ENCODE measurements around the gene RNF217.
"Not testable (repeated sequence)": the region's sequence is repeated elsewhere in the genome, so short reads cannot be mapped to it uniquely, and the experiment has no call there.

Gene RNF217

GRCh38 chr6:125019918-125020317, 57.7 kb downstream of the RNF217 start:
- peak; percentile 26 for DNase-seq

DNA sequence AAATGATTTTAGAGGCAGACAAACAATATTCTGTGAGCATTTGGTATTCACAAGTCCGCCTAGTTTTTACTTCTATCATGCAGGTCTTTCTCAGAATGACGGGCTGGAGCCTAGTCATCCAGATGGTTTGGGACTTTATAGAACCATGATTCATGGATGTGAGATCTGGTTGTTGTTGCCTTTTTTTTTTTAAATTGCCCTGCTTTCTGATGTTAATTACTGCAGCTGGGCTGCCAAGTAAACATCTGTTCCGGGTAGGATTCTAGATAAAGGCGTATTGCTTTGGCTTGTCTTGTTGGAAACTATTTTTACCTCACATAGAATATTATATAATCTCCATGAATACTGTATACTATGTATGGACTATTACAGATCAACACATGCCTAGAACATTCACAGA, 58.1 kb downstream of the RNF217 start:
- DNase-seq, result peak; percentile 87

- DNase-seq, result no peak
These were observed 60.3 kb downstream of the RNF217 start for GRCh38 chr6:125022391-125022989.

- no peak for DNase-seq
These were observed 63.1 kb downstream of the RNF217 start for GRCh38 chr6:125025164-125025854.

DNA sequence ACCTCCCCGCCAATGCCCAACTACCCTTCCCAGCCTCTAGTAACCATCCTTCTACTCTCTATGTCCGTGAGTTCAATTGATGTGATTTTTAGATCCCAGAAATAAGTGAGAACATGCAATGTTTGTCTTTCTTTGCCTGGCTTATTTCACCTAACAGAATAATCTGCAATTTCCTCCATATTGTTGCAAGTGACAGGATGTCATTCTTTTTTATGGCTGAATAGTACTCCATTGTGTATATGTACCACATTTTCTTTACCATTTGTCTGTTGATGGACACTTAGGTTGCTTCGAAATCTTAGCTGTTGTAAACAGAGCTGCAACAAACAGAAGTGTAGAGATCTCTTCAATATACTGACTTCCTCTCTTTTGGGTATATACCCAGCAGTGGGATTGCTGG, 65.0 kb downstream of the RNF217 start:
- no peak for DNase-seq

- DNase-seq, result no peak
These were observed 68.7 kb downstream of the RNF217 start for GRCh38 chr6:125030969-125031368.

- no peak for DNase-seq
These were observed 69.1 kb downstream of the RNF217 start for GRCh38 chr6:125031385-125031784.

DNA sequence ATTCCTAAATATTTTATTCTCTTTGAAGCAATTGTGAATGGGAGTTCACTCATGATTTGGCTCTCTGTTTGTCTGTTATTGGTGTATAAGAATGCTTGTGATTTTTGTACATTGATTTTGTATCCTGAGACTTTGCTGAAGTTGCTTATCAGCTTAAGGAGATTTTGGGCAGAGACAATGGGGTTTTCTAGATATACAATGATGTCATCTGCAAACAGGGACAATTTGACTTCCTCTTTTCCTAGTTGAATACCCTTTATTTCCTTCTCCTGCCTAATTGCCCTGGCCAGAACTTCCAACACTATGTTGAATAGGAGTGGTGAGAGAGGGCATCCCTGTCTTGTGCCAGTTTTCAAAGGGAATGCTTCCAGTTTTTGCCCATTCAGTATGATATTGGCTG, 72.7 kb downstream of the RNF217 start:
- DNase-seq, result not testable (repeated sequence)

DNA sequence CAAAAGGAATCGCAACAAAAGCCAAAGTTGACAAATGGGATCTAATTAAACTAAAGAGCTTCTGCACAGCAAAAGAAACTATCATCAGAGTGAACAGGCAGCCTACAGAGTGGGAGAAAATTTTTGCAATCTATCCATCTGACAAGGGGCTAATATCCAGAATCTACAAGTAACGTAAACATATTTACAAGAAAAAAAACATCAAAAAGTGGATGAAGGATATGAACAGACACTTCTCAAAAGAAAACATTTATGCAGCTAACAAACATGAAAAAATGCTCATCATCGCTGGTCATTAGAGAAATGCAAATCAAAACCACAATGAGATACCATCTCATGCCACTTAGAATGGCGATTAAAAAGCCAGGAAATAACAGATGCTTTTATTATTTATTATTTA, 74.2 kb downstream of the RNF217 start:
- not testable (repeated sequence) for DNase-seq

GRCh38 chr6:125037827-125038226, 75.6 kb downstream of the RNF217 start:
- DNase-seq, result no peak

DNA sequence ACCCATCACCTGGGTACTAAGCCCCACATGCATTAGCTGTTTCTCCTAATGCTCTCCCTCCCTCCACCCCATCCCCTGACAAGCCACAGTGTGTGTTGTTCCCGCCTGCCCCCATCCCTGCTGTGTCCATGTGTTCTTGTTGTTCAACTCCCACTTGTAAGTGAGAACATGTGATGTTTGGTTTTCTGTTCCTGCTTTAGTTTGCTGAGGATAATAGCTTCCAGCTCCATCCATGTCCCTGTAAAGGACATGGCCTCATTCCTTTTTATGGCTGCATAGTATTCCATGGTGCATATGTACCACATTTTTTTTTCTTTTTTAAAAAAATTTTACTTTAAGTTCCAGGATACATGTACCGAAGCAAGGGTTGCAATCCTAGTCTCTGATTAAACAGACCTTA, 76.7 kb downstream of the RNF217 start:
- no peak for DNase-seq

DNA sequence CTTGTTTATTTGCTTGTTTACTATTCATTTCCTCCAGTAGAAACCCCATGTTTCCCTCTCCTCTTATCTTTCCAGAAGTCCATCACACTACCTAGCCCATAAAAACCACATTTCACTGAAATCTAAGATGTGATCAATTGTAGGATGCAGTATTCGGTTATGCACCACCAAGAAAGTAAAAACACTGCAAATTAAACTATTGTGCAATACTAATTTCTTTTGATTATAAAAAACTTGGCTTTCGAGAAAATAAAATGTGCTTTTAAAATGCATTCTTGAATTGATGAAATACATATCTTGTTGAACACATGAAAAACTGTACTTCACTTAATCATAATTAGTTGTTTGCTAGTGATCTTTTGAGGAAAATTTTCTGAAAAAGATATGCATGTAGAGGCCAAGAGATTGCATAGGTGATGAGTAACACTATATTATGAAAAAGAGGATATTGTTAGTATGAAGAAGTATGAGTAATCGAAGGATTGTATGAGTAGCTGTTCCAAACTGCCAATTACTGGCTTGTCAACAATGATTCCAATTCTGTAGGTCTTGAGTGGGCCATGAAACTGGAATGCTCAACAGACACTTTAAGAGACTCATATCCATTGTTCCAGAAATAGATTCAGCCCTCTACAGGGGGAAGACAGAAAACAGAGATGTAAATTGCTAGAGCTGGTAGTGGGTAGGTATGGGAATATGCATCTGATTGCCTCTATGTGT, 79.7 kb downstream of the RNF217 start:
- no peak for DNase-seq

GRCh38 chr6:125044066-125044465, 81.8 kb downstream of the RNF217 start:
- DNase-seq, result no peak

DNA sequence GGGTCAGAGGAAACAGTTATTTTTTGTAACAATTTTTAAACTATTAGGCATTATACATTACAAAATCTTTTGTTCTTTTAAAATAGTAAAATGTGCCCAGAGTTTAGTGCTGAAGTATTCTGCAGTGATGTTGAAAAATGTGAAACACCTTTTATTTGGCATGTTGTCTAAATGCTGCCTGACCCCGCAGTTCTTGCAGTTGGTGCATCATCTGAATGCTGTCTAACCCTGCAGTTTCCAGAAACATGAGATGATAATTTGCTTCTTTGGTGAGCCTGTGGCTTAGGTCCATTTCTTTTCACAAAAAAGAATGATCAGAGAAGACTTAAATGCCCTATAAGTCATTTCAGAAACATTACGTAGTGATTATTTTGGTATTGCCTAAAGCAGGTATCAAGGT, 82.4 kb downstream of the RNF217 start:
- DNase-seq, result no peak

DNA sequence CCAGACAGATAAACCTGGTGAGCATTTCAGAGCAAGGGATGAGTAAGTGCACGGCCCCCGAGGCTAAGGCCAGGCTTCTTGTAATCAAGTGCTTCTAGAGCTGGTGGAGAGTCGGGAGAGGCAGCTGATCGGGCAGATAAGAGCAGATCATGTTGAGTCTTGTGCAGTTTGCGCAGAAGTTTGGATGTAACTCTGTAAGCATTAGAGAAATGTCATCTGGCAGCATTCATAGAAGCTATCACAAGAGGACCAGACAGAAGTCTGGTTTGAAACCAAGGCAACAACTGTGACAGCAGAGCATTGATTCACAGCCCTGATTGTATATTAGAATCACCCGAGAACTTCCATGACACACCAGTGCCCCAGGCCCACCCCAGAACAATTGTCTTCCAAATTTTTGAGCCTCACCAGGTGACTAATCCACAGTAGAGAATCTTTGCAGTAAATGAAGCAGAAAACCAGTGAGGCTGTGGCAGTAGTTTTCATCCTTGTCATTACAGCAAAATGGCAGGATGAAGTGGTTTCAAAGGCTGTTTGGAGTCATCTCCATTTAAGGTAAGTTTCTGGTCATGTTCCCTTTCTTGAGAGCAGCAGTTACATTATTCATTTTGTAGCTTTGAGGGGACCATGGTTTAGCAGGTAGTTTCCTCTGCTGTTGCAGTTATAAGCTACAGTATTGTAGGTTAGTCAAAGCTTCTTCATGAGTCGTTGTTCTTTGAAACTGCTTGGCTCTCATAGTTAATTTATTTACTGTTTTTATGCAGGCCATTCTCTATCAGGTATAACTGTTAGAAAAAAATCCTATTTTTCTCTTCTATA, 84.1 kb downstream of the RNF217 start:
- no peak for DNase-seq

DNA sequence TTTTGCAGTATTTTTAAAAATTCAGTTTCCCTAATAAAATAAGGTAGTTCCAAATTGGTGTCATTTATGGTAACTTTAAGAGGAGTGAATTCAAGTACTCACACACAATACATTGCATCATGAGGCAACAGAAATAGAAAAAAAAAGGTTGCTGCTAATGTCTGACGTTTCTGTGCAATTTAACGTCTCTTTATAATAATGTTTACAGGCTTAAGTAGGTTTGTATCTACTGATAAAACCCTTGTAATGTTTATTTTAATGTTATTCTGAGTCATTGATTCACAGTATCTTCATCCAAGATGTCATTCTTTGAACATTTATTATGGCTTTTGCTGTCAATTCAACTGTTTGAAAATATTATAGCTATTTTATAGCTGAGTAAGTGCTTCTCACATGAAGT, 86.0 kb downstream of the RNF217 start:
- DNase-seq, result no peak

- DNase-seq, result no peak
These were observed 88.6 kb downstream of the RNF217 start for GRCh38 chr6:125050663-125051318.

- no peak for DNase-seq
These were observed 91.6 kb downstream of the RNF217 start for GRCh38 chr6:125053809-125054208.

DNA sequence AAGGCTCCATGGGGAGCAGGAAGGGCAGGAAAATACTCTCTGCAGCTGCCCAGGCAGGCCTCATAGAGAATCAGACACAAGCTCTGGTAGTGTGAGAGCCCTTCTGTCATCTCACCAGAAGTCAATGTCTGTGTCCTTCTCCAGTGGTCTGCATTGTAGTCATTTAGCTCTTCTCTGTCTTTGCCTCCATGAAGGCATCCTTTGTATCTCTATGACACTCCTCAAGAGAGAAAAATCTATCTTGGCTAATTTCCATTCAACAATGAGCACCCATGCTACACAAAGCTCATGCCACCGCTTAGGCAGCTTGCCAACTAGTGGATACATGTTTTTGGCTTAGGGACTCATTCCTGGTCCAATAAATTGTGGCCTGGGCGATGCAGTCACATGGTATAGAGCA, 92.1 kb downstream of the RNF217 start:
- no peak for DNase-seq

- DNase-seq, result no peak
These were observed 95.4 kb downstream of the RNF217 start for GRCh38 chr6:125057392-125058246.

GRCh38 chr6:125058546-125058945, 96.3 kb downstream of the RNF217 start:
- DNase-seq, result no peak

- no peak for DNase-seq
These were observed 101.1 kb downstream of the RNF217 start for GRCh38 chr6:125063307-125063706.
